Stimulated activated CD8-positive, alpha-beta memory T cell treated with anti-CD3 and anti-CD28 coated beads, Interleukin-4, amount 100 ng/mL, for 1 hour (primary cell): ENCODE measurements around the gene ZNF44.

Experiments used
- DNase-seq, 2 donors: peaks; one replicate each; pipeline ENCODE4 v3.0.0-alpha.2; 2020; ENCODE audit warnings: low read depth in 2 of 2, low spot score in 1 of 2

Gene ZNF44

GRCh38 chr19:12265921-12266704 is 28.6 kb downstream of the ZNF44 start:
- no peak for DNase-seq

DNA sequence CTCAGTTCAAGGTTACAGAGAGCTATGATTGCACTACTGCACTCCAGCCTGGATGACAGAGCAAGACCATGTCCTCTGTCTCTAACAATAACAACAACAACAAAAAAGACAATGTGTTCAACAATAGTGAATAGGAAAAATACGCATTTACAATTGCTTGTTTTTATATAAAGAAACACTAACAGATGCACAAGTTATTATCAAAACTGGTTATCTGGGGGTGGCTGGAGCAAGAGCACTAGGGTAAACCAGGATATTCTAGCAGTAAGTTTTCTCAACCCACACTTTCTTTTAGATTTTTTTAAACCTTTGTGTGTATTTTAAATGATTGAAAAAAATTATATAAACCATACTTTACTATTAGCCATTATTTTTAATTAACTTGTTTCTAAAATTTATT is 33.1 kb downstream of the ZNF44 start:
- no peak for DNase-seq

DNA sequence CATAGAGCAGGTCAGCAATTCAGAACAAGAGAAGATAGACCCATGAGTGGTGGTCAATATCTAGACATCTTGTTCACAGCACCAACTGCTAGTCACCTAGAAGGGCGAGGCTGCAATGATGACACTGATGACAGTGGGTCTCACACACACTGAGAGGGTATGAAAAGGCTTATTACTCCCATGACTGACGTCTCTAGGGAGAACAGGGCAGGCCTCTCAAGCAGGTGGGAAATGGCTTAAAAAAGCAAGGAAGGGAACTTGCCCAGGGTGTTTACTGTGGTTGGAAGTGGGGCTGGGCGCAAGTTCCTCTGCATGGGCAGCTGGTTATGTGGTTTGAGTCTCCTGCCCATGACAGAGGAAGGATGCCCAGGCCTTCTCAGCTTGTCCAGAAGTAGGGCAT is 33.8 kb downstream of the ZNF44 start:
- no peak for DNase-seq

- DNase-seq = no peak
These were observed 34.4 kb downstream of the ZNF44 start for GRCh38 chr19:12260236-12260635.

GRCh38 chr19:12255372-12255771 is 39.3 kb downstream of the ZNF44 start:
- DNase-seq = no peak

DNA sequence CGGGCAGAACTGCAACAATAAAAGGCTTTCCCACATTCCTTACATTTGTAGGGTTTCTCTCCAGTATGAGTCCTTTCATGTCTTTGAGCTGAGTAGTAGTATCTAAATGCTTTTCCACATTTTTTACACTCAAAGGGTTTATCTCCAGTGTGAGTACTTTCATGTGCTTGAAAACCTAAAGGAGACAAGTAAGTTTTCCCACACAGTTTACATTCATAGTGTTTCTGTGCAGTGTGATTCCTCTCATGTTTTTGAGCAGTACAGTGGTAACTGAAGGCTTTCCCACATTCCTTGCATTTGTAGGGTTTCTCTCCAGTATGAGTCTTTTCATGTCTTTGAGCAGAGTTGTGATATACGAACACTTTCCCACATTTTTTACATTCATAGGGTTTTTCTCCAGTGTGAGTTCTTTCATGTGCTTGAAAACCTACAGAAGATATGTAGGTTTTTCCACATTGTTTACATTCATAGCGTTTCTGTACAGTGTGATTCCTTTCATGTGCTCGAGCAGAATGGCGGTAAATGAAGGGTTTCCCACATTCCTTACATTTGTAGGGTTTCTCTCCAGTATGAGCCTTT is 47.0 kb downstream of the ZNF44 start:
- DNase-seq = no peak

- no peak for DNase-seq
These were observed 50.3 kb downstream of the ZNF44 start for GRCh38 chr19:12244370-12244769.

GRCh38 chr19:12237143-12237839 is 57.4 kb downstream of the ZNF44 start:
- DNase-seq = no peak

DNA sequence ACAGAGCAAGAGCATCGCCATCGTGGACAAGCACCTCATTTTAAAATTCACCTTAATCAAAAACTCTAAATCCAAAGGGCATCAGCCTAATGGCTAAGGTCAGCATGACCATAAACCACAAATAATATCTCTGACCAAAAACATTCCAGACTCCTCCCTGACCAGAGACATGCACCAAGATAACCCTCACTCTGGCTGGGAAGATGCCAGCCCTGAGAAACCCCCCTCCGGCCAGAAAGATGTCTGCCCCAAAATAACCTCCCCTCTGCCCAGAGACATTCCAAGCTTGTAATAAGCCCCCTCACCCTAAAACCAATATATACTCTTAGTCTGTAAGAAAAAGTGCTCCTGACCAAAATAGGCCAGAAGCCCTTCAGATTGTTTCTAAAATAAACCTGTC is 61.7 kb downstream of the ZNF44 start:
- no peak for DNase-seq

DNA sequence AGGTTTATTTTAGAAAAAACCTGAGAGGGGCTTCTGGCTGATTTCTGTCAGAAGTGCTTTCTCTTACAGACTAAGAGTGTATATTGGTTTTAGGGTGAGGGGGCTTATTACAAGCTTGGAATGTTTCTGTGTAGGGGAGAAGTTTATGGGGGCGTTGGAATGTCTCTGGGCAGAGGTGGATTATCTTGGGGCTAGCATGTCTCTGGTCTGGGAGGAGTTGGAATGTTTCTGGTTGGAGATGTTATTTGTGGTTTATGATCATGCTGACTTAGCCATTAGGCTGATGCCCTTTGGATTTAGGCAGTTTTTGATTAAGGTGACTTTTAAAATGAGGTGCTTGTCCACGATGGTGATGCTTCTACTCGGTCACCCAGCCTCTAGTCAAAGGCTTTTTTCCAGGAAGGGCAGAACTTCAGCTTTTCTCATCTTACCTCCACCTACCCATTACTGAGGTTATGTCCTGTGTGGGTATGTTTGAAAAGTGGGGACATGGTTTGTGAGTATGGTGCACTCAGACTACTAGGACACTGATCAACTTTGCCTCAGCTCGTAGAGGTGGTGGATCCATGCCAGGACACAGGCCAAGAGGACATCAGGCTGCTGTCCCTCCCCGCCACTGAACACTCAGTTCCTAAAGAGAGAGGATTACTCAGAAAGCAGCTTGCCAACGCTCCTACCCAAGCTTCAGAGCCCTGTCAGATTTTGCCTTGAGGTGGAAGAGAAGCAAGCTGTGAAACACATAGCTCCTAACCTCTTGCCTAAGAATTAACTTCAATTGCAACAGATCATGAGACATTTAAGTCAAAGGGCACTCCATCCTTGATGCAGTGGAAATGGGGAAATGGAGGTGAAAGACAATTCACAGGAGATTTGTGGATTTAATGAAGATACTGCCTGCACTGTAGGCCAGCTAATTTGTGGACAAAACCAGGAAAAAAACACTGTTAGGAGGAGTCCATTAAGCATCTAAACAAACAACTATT is 63.6 kb downstream of the ZNF44 start:
- DNase-seq = no peak

DNA sequence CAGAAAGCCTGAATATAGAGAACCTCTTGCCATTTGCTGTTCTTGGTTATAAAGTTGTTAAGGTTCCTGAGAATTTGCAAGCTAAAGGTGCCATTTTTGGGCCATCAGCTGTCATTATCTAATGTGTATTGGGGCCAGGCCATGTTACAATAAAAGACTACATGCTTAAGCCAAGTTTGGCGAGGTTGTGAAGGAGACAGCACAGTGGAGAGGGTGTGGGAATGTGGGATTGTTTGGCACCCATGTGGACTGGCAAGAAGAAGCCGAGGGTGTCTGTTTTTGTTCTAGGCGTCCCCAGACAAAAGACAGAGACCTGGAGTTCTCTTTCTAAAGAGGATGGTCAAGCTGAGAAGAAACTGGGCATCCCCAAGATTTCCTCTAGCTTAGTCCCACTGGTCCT is 64.7 kb downstream of the ZNF44 start:
- no peak for DNase-seq

DNA sequence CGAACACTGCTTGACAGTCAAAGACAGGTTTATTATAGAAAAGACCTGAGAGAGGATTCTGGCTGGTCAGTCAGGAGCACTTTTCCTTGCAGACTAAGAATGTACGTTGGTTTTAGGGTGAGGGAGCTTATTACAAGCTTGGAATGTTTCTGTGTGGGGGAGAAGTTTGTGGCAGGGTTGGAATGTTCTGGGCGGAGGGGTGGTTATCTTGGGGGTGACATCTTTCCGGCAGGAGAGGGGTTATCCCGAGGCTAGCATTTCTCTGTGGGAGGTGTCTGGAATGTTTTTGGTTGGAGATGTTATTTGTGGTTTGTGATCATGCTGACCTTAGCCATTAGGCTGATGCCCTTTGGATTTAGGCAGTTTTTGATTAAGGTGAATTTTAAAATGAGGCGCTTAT is 70.0 kb downstream of the ZNF44 start:
- no peak for DNase-seq

GRCh38 chr19:12222980-12223630 is 71.6 kb downstream of the ZNF44 start:
- no peak for DNase-seq
